Measurements from ENCODE around the gene INTS4. TPM values are rescaled to one million over a fixed set of nuclear protein-coding genes. Genes with fewer than 3 reads are reported as not detected.
"Not testable (repeated sequence)": the region's sequence is repeated elsewhere in the genome, so short reads cannot be mapped to it uniquely, and the experiment has no call there.

The INTS4 gene
- total RNA-seq, 4 donors from 2014 or later: 18.8 to 73.9 (median 26.4) TPM

- Histone ChIP-seq H3K9me3 (no peaks in the 10 kb centered on the region), H3K4me1 (peaks cover 11% of the 10 kb centered on the region), H3K27ac (no peak overlapping the region), H3K27me3 (no peaks in the 10 kb centered on the region), H3K4me3 (no peak overlapping the region), H3K36me3 (no peaks in the 10 kb centered on the region)
- no peak for DNase-seq (ENCODE audit: low spot score in 2 of 2)
- TF ChIP-seq POLR2AphosphoS5 (IDR thresholded peaks at IDR 0.05): no peak
- no peak for TF ChIP-seq POLR2A (IDR thresholded peaks at IDR 0.05)
- no peak for TF ChIP-seq CTCF (IDR thresholded peaks at IDR 0.05)
- TF ChIP-seq EP300 (IDR thresholded peaks at IDR 0.05): no peak
- WGBS: 55% methylated on average over 3 of the region's 3 CpGs
These were observed 25.8 kb upstream of the INTS4 start for GRCh38 chr11:78020246-78020645.

DNA sequence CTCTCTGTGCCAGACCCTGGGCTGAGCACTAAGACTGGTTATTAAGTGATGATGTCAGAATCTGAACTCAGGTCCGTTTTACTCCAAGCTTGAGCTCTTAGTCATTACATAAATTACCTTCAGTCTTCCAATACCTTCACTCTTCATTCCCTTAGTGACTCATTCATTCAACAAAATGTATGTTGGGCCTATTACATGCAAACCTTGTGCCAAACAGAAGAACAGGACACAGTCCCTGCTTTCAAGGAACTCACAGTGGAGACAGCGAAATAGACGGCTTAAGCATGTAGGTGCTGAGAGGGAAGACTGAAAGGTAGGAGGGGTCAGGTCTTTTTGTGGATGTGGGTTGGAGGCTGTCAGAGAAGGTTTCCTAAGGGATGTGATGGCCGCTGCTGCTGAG, 25.3 kb upstream of the INTS4 start:
- H3K4me1 ChIP-seq: peaks cover 11% of the 10 kb centered on the region
- H3K36me3 ChIP-seq: no peaks in the 10 kb centered on the region
- no peak for DNase-seq (ENCODE audit: low spot score in 2 of 2)
- H3K27ac ChIP-seq: no peak overlapping the region
- H3K27me3 ChIP-seq: no peaks in the 10 kb centered on the region
- no peaks in the 10 kb centered on the region for H3K9me3 ChIP-seq
- TF ChIP-seq POLR2AphosphoS5 (IDR thresholded peaks at IDR 0.05) (no peak), CTCF (IDR thresholded peaks at IDR 0.05) (no peak), EP300 (IDR thresholded peaks at IDR 0.05) (no peak), POLR2A (IDR thresholded peaks at IDR 0.05) (no peak)
- WGBS: 67% methylated on average over 4 of the region's 4 CpGs
- no peak overlapping the region for H3K4me3 ChIP-seq

DNA sequence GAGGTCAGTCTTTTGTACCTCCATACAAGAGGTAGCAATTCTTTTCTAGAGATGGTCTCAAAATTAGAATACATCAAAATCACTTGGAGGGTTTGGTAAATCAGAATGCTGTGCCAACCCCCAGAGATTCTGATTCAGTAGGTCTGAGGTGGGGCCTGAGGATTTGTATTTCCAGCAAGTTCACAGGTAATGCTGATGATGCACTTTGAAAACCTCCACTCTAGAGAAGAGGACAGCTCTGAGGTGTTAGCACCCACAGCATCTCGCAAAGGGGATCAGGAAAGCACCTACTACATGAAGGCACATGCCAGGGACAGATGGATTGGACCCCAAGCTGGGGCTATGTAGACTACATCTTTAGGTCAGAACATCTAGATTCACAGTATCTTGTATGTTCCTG, 21.4 kb upstream of the INTS4 start:
- TF ChIP-seq POLR2A (IDR thresholded peaks at IDR 0.05) (no peak), POLR2AphosphoS5 (IDR thresholded peaks at IDR 0.05) (no peak), EP300 (IDR thresholded peaks at IDR 0.05) (no peak)
- Histone ChIP-seq H3K27ac (no peak overlapping the region), H3K4me3 (no peak overlapping the region), H3K27me3 (no peaks in the 10 kb centered on the region), H3K4me1 (no peaks in the 10 kb centered on the region), H3K36me3 (no peaks in the 10 kb centered on the region), H3K9me3 (no peaks in the 10 kb centered on the region)
- WGBS: 94% methylated on average over 1 of the region's 1 CpG
- DNase-seq (ENCODE audit: low spot score in 2 of 2): no peak

GRCh38 chr11:78014937-78015520, 20.6 kb upstream of the INTS4 start:
- not testable (repeated sequence) for DNase-seq (ENCODE audit: low spot score in 2 of 2); H3K27me3 ChIP-seq; H3K36me3 ChIP-seq; H3K9me3 ChIP-seq; H3K4me3 ChIP-seq; H3K4me1 ChIP-seq; H3K27ac ChIP-seq
- 69% methylated on average over 6 of the region's 6 CpGs for WGBS

- no peaks in the 10 kb centered on the region for H3K36me3 ChIP-seq
- 84% methylated on average over 2 of the region's 2 CpGs for WGBS
- no peaks in the 10 kb centered on the region for H3K9me3 ChIP-seq
- DNase-seq (ENCODE audit: low spot score in 2 of 2): no peak
- no peak overlapping the region for H3K4me3 ChIP-seq
- no peak for TF ChIP-seq POLR2AphosphoS5 (IDR thresholded peaks at IDR 0.05)
- TF ChIP-seq CTCF (IDR thresholded peaks at IDR 0.05): no peak
- TF ChIP-seq EP300 (IDR thresholded peaks at IDR 0.05): no peak
- TF ChIP-seq POLR2A (IDR thresholded peaks at IDR 0.05): no peak
- no peak overlapping the region for H3K27ac ChIP-seq
- no peaks in the 10 kb centered on the region for H3K27me3 ChIP-seq
- no peaks in the 10 kb centered on the region for H3K4me1 ChIP-seq
These were observed 16.8 kb upstream of the INTS4 start for GRCh38 chr11:78011301-78011700.

DNA sequence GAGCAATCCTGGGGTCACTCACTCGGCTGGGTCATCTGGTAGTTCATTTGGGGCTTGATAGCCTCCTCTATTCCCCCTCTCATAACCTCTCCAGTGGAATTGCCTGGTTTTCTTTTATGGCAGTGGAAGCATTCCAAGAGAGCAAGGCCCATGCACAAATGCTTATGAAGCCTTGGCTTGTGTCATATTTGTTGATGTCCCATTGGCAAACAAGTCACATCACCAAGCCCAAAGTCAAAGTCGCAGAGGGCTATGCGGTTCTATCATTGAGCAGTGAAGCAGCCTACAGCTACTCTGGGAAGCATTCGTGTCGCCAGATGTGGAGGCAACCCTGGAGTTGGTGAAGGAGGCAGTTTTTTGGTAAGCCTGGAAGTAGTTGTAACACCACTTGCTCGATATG, 16.3 kb upstream of the INTS4 start:
- no peaks in the 10 kb centered on the region for H3K9me3 ChIP-seq

More for the DNA sequence above, 16.3 kb upstream of the INTS4 start:
- TF ChIP-seq POLR2A (IDR thresholded peaks at IDR 0.05) (no peak), POLR2AphosphoS5 (IDR thresholded peaks at IDR 0.05) (no peak), EP300 (IDR thresholded peaks at IDR 0.05) (no peak), CTCF (IDR thresholded peaks at IDR 0.05) (no peak)
- Histone ChIP-seq H3K4me3 (no peak overlapping the region), H3K4me1 (no peaks in the 10 kb centered on the region), H3K36me3 (no peaks in the 10 kb centered on the region), H3K27me3 (no peaks in the 10 kb centered on the region), H3K27ac (no peak overlapping the region)
- no peak for DNase-seq (ENCODE audit: low spot score in 2 of 2)
- 95% methylated on average over 6 of the region's 6 CpGs for WGBS
